Epithelial cell of esophagus (primary cell): ENCODE measurements around the gene NPR2.
A peak's percentile ranks its signal among the peaks of the same experiment; 100 is the strongest.

Experiments
- DNase-seq: peaks from one replicate; pipeline ENCODE4 v3.0.0; 2010; ENCODE audit warnings: low read depth
- H3K4me3 ChIP-seq: 2 replicates; pipeline ENCODE4 v1.5.1; 2011; ENCODE audit warnings: mild to moderate bottlenecking, low read length, control low read depth
- CTCF ChIP-seq: IDR thresholded peaks from 2 replicates; pipeline ENCODE4 v1.5.1; 2011; ENCODE audit warnings: low read depth, mild to moderate bottlenecking, low read length, control low read depth, inconsistent platforms; ENCODE audit not compliant: insufficient read depth; ENCODE audit errors: missing control alignments

Gene NPR2

DNA sequence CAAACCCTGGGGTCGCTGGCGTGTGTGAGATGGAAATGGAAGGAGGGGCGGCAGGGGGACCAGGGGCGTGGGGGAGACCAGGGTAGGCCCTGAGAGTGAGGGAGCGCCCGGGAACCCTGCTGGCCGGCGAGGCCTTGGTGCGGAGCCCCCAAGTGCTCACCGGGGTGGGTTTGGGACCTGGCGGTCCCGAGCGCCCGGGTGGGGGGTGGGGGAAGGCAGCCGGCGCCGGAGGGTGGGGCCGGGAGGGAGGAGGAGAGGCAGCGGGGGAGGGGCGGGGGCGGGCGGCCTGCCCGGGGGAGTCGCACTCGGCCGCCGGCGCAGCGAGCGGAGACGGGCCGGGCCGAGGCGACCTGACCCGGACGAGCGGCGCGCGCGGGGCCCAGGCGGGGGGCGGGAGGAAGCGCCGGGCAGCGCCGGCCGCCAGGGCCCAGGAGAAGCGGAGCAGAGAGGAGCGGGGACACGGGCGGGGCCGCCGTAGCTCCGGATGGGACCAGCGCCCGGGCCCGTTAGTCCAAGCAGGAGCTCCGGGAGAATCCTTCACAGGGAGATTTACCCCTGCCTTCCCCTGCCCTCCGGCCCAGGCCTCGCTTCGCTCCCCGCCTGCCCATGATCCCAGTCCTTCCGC is at the start of gene NPR2:
Gene NPR2 (plus strand): TSS at position 295 of the 625 bp plus-strand sequence. CDS start 818 bp downstream, outside the sequence.
- peak; percentile 10 for DNase-seq
- peak within 1 kb of the TSS; percentile 33 for H3K4me3 ChIP-seq
- no peak for TF ChIP-seq CTCF

GRCh38 chr9:35741740-35742139 is 49.7 kb upstream of the NPR2 start:
- no peak for TF ChIP-seq CTCF
- H3K4me3 ChIP-seq, result no peak overlapping the region

DNA sequence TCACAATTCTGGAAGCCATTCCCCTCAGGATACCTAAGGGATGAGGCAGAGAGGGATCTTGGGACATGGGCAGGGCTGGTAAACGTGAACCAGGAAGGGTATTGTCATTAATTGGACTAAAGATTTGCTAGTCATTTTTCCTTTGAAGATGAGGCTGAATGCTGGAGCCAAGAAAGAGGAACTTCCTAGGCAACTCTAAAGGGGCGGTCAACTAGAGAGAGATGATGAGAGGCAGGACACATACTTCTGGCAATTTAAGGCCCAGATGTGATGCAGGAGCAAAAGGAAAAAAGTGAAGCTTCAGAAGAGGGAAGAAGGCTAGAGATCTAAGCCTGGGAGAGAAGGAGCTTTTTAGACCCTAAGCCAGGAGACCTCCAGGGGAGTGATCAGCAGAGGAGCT is 47.9 kb upstream of the NPR2 start:
- no peak for TF ChIP-seq CTCF
- no peak for DNase-seq
- no peak overlapping the region for H3K4me3 ChIP-seq

More at GRCh38 chr9:35741740-35742139, 49.7 kb upstream of the NPR2 start:
- DNase-seq, result no peak

DNA sequence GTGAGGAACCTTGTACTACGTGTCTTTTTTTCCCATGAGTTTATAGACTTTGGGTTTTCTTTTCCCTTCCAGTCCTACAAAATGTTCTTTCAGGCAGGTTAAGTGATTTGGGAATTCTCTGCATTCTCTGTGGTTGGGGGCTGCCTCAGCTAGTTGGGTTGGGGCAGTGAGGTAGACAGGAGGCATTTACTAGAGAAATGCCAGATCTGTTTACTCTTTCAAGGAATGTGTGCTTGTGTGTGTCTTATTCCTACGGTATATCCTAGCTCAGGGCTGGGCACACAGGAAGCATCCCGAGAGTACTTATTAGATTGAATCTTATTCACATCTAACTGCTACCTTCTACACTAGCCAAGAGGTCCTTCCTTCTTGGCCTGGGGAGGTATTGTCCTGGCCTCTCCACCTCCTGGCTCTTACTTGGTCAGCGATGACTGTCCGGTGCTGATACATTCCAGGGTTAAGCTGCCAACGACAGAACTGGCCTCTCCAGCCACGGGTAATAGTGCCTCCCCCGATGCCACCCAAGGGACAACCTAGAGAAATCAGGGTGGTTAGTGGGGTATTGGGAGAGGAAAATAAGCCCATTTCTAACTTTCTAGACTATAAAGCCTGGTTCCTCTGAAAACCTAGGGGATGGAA is 47.4 kb upstream of the NPR2 start:
- no peak overlapping the region for H3K4me3 ChIP-seq
- no peak for DNase-seq
- no peak for TF ChIP-seq CTCF

DNA sequence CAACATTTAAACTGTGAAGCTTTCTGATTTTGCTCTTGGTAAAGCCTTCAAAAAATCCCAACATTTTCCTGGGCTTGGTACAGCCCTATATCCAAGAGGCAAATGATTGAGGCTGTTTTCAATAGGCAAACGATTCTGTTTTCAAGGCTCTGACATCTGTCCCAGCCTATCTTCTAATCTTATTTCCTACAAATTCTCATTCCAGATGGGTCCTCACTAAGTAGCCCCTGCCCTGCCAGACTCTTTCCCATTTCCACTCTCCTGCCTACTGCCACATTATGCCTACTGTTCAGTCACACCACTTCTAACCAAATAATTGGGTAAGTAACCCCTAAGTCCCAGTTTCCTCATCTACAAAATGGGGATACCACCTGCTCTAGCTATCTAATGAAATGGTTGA is 45.8 kb upstream of the NPR2 start:
- TF ChIP-seq CTCF, result no peak
- no peak overlapping the region for H3K4me3 ChIP-seq
- no peak for DNase-seq

- no peak for TF ChIP-seq CTCF
- H3K4me3 ChIP-seq, result peak overlapping the region; percentile 80
- no peak for DNase-seq
These were observed 44.8 kb upstream of the NPR2 start for GRCh38 chr9:35746583-35746982.
